Activated CD4-positive, alpha-beta T cell treated with anti-CD3 and anti-CD28 coated beads for 4 hours (primary cell): ENCODE measurements around the gene SMIM45.

Experiments
- DNase-seq, 2 donors: peaks; one replicate each; pipeline ENCODE4 v3.0.0-alpha.2; 2020

Gene SMIM45

GRCh38 chr22:41971431-41971830 lies 19.5 kb downstream of the SMIM45 start:
- DNase-seq, result no peak

- no peak for DNase-seq
Observed at GRCh38 chr22:41974691-41975290, 22.8 kb downstream of the SMIM45 start.

- no peak for DNase-seq
Observed at GRCh38 chr22:41975299-41976069, 23.5 kb downstream of the SMIM45 start.

- DNase-seq, result peak; percentile 34 to 39
Observed at GRCh38 chr22:41976070-41976901, 24.3 kb downstream of the SMIM45 start.

GRCh38 chr22:41976961-41977566 lies 25.1 kb downstream of the SMIM45 start:
- peak; percentile 12 to 17 for DNase-seq

GRCh38 chr22:41978732-41979131 lies 26.8 kb downstream of the SMIM45 start:
- no peak for DNase-seq

- DNase-seq, result no peak
Observed at GRCh38 chr22:41979423-41980250, 27.7 kb downstream of the SMIM45 start.

GRCh38 chr22:41982865-41983264 lies 30.9 kb downstream of the SMIM45 start:
- DNase-seq, result no peak

- no peak for DNase-seq
Observed at GRCh38 chr22:41983513-41984405, 31.8 kb downstream of the SMIM45 start.

- DNase-seq, result no peak
Observed at GRCh38 chr22:41987276-41987675, 35.3 kb downstream of the SMIM45 start.

- no peak for DNase-seq
Observed at GRCh38 chr22:41989246-41989645, 37.3 kb downstream of the SMIM45 start.

- no peak for DNase-seq
Observed at GRCh38 chr22:41991111-41991510, 39.2 kb downstream of the SMIM45 start.

GRCh38 chr22:41992496-41992895 lies 40.5 kb downstream of the SMIM45 start:
- no peak for DNase-seq

GRCh38 chr22:41995211-41995610 lies 43.3 kb downstream of the SMIM45 start:
- no peak for DNase-seq

GRCh38 chr22:41996826-41997225 lies 44.9 kb downstream of the SMIM45 start:
- DNase-seq, result no peak

- peak; percentile 89 for DNase-seq
Observed at GRCh38 chr22:41998361-41999261, 46.7 kb downstream of the SMIM45 start, which contains the start of gene WBP2NL. TSS of gene WBP2NL (plus strand) at chr22:41998788. CDS start at chr22:41998819, 31 bp downstream.

- no peak for DNase-seq
Observed at GRCh38 chr22:42000466-42000865, 48.5 kb downstream of the SMIM45 start.

- no peak for DNase-seq
Observed at GRCh38 chr22:42001121-42001520, 49.2 kb downstream of the SMIM45 start.

GRCh38 chr22:42001706-42002105 lies 49.8 kb downstream of the SMIM45 start:
- no peak for DNase-seq

GRCh38 chr22:42007922-42008321 lies 56.0 kb downstream of the SMIM45 start:
- no peak for DNase-seq
